Forelimb muscle (tissue), 1 donor: ENCODE data around the gene DMTF1. TPM values are rescaled to one million over a fixed set of nuclear protein-coding genes. Genes with fewer than 3 reads are reported as not detected.
"Not testable (repeated sequence)": the region's sequence is repeated elsewhere in the genome, so short reads cannot be mapped to it uniquely, and the experiment has no call there.

Source experiments
- DNase-seq: peaks from one replicate; pipeline ENCODE4 v3.0.0-alpha.2; 2013; ENCODE audit warnings: low read depth
- polyA plus RNA-seq: library from polyadenylated mRNA; unstranded; fragments of 120-200 nt; gene quantifications from one replicate; pipeline ENCODE4 v1.2.1, GENCODE V29; 2013; ENCODE audit not compliant: insufficient read length

DMTF1 gene, protein sequence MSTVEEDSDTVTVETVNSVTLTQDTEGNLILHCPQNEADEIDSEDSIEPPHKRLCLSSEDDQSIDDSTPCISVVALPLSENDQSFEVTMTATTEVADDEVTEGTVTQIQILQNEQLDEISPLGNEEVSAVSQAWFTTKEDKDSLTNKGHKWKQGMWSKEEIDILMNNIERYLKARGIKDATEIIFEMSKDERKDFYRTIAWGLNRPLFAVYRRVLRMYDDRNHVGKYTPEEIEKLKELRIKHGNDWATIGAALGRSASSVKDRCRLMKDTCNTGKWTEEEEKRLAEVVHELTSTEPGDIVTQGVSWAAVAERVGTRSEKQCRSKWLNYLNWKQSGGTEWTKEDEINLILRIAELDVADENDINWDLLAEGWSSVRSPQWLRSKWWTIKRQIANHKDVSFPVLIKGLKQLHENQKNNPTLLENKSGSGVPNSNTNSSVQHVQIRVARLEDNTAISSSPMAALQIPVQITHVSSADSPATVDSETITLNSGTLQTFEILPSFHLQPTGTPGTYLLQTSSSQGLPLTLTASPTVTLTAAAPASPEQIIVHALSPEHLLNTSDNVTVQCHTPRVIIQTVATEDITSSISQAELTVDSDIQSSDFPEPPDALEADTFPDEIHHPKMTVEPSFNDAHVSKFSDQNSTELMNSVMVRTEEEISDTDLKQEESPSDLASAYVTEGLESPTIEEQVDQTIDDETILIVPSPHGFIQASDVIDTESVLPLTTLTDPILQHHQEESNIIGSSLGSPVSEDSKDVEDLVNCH
- 98.3 TPM for polyA plus RNA-seq

DNA sequence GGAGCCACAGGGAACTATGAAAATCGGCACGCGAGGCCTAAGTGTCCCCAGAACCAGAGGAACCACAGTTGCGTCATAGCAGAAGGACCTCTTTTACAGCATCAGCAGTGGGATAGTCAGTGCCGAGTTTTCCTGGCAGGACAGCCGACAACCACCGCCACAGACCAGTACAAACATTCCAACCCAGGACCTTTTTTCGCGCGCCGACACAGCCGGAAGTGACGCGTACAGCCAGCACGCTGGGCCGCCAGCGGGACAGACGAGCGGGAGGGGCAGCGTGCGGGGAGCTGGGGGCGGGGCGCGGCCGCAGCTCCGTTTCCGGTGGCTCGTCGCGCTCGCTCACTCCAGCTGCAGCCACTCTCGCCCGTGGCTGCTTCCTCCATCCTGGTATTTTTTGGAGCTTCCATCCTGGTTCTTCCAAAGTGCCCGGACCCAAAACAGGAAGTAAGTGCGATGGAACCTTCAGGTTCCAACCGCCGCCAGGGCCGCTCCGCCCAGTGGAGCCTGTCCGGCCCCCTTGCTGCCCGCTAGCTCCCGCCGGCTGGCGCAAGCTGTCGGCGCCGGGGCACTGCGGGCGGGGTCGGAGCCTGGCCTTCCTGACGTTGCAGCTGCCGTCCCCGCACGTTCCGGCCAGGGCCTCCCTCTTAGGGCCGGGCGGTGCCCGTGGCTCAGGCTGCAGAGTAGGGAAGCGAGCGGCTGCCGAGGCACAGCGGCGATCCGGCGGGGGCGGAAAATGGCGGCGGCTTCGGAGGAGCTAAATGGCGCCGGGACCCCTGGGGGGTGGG is at the start of gene DMTF1:
TSS of gene DMTF1 (plus strand) at position 342 of the 785 bp plus-strand sequence. CDS start 12,489 bp downstream, outside the sequence.
- DNase-seq: peak; percentile 91

DNA sequence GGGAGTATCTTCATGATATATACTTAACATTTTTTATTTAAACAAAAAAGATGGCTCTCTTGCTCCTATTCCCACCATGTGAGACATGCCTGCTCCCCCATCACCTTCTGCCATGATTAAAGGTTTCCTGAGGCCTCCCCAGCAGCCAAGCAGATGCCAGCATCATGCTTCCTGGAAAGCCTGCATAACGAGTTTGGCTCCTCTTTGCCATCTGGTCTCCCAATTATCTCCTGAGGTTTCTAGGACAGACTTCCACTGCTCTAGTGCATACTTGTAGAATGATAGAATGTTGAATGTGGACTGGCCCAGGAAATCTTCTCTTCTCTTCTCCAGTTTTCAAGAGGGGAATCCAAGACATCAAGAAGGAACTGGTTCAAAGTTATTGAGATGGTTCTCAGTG is 46.9 kb upstream of the DMTF1 start:
- DNase-seq: no peak

DNA sequence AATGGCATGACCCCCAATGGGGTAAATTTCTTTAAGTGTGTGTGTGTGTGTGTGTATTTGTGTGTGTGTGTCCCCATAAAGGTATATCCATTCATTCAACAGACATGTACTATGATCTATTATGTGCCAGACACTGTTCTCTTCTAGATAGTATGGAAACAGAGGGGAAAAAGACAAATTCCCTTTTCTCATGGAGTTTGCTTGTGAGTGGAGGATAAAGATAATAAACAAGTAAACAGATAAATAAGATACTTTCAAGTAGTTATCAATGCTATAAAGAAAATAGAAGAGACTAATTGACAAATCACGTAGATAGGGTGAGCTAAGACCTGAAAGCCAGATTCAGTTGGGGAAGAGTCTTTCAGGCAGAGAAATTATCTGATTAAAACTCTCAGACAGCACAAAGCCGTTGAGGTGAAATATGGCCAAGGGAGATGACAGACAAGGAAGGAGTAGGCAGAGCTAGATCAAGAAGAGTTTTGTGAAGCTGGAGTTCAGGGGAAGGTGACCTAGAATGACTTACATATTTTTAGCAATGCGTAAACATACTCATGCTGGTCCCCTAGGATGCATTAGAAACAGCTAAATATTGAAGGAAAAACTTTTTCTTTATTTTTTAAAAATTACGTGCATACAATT is 45.2 kb upstream of the DMTF1 start:
- no peak for DNase-seq

DNA sequence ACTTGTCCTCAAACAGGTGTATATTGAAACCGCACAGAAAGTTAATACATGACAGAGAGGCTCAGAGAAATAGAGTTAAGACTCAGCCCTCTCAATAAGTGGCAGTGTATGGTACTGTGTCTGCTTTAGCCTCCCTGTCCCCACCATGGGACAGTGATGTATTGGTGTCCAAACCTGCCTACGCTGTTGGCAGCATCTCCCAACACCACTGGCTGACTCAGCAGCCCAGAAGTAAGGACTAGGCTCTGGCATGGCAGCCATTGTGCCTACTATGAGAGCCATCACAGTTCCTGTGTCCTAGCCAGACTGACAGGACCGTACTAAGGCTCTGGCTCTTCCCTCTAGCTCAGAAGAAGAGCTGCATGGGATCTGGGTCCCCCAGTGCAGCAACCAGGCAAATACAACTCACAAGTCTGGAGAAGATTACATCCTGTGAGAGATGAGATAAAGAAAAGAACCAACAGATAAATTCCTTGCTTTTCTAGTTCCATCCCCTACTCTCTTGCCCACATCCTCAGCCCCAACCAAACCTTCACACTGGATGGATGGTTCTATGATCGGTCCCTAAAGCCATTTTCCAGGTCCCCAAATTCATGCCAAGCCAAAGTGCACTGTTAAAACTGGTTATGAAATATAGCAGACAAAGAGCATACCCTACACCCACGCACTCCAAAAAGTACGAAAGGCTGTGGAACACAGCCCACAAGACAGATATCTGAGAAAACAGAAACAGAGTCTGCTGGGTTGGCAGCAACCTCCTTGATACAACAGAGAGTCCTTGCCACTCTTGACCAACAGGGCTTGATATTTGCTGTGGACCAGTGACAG is 44.1 kb upstream of the DMTF1 start:
- no peak for DNase-seq

DNA sequence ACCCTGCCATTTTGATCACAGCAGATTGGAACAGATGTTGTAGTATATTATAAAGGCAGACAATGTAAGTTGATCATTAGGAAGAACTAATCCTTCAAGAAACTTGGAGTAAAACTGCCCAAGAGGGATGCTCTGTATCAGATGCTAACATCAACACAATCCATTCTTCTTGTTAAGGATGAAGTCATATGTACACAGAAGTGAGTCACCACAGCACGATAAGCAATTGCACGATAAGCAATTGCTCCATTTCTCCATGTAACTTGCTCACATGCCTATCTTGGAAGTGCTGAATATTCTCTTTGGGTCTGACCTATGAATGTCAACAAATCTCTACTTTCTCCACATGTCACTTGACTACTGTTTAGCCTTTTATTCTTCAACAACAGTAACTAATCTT is 41.5 kb upstream of the DMTF1 start:
- no peak for DNase-seq

DNA sequence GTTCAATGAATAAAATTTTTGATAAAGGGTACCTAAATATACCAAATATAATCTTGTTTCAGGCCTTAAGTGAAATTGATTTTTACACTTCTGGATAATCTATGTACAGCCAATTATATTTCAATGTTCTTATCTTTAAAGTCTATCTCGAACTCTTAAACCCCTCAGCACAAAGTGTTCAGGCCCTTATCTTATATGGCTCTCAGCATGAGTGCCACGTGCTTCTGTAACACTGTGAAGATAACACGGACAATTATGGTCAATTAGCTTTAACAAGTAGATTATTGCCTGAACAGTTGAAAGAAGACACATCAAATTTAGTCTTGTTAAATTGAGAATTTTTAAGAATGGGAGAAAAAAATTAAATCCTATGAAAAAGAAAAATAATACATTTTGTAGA is 40.4 kb upstream of the DMTF1 start:
- DNase-seq: no peak

DNA sequence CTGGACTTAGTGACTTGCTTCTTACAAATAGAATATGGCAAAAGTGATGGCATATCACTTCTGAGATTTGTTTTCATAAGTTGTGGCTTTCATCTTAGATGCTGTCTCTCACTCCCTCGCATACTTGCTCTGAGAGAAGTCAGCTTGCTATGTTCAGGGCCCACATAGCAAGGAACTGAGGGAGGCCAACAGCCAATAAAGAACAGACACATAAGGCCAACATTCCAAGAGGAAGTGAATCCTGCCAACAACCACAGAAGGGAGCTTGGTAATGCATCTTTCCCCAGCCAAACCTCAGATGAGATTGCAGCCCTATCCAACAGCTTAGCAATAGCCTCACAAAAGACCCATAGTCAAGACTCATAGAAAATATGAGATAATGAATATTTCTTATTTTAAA is 39.2 kb upstream of the DMTF1 start:
- no peak for DNase-seq

DNA sequence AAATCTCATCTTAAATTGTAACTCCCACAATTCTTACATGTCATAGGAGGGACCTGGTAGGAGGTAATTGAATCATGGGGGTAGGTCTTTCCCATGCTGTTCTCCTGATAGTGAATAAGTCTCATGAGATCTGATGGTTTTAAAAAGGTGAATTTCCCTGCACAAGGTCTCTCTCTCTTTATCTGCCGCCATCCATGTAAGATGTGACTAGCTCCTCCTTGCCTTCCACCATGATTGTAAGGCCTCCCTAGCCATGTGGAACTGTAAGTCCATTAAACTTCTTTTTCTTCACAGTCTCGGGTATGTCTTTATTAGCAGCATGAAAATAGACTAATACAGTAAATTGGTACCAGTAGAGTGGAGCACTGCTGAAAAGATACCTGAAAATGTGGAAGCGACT is 38.3 kb upstream of the DMTF1 start:
- not testable (repeated sequence) for DNase-seq

DNA sequence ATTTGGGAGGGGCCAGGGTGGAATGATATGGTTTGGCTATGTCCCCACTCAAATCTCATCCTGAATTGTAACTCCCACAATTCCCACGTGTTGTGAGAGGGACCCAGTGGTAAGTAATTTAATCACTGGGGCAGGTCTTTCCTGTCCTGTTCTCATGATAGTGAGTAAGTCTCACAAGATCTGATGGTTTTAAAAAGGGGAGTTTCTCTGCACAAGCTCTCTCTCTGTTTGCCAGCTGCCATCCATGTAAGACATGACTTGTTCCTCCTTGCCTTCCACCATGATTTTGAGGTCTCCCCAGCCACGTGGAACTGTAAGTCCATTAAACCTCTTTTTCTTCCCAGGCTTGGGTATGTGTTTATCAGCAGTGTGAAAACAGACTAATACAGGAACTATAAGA is 36.5 kb upstream of the DMTF1 start:
- not testable (repeated sequence) for DNase-seq

DNA sequence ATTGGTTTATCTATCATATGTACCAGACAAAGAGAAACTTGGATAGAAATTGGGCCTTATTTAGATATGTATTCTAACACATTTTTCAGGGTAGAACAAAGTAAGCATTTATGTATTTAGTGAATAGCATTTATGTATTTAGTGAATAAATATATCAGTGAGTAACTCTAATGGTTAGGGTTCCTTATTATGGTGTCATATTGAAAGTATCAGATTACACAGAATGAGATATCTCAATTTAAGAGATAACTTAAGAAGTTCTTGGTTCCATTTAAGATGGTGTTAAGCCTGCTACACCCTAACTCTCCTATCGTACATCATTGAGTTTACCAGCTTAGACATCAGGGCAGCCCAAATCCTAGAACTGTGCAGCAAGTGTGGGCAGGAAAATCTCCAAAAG is 35.9 kb upstream of the DMTF1 start:
- DNase-seq: no peak

DNA sequence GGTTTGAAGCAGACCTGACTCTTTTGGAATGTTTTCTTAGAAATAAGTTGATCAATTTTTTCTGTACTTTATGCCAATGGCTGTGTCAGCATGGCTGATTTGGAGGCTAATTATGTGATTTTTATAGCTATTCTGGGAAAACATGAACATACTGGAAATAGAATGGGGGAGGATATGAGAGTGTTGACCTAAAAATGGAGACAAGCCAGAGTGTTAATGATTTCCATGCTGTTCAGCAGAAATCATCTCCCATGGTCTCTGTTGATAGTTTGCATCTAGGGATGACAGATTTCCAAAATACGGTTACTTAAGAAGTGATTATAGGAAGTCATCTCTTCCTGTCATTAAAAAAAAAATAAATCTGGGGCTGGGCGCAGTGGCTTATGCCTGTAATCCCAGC is 32.7 kb upstream of the DMTF1 start:
- DNase-seq: peak; percentile 11

DNA sequence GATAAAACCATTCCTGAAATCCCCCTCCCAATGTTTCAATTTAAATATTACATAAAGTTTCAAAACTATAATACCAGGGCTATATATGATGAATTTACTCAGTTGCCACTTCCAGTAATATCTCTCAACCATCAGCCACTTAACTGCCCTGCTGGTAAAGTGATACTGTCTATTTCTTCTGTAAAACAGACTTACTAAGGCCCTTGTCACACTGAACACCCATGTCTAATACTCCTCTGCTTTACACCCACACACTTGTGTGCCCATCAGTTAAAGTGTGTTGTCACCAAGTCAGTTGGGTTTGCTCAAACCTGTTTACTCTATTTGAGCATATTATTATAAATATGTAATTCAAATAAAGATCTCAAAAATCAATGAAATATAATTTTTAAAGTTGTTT is 29.1 kb upstream of the DMTF1 start:
- no peak for DNase-seq

DNA sequence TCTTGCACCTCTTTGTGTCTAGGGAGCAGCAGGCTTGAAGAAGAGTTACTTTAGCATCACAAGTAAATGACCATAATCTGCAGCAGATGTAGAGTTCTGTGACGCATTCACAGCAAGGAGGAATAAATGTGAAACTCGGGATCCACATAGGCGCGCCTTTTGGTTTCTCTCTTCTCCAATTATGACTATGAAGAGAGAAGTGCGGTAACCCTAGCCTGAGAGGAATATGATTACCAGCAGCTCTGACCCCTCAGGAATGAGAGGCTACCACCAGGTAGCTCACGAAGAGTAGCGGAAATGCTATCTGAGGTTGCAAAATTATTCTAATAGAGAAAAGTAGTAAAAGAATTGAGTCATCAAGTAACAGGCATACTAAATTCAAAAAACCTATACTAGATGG is 25.2 kb upstream of the DMTF1 start:
- DNase-seq: no peak

DNA sequence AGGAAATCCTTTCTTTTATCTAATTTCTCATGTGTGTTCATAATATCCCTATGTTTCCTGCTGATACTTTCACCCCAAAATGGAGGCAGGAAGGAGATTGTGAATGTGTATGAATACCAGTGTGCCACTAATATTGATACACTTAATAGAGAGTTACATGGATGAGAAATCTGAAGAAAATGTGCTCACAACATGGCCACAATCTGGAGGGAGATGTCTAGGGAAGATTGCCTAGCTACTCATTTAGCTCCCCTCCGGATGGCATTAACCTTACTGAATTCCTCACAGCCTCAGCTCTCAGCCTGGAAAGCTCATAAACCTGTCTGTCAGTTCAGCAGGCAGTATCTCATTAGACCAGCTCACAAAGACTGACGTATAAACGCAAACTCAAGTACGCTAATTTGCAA is 23.4 kb upstream of the DMTF1 start:
- no peak for DNase-seq

DNA sequence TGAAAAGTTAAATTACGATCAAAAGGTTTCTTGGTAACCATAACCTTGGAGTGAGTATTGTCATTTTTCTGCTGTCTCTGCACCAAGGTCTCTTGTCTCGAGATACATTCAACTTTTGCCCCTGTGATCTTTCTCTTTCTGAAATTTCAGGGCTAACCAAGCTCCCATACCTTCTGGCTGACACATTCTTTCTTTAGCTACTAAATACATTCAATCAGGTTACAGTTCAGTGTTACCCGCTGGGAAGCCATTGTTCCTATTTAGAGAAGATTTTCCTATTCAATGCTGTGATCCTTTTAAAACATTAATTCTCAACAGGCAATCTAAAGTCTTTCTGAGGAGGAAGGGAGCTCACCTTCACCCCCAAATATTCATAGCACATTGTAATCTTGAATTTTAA is 22.9 kb upstream of the DMTF1 start:
- no peak for DNase-seq

DNA sequence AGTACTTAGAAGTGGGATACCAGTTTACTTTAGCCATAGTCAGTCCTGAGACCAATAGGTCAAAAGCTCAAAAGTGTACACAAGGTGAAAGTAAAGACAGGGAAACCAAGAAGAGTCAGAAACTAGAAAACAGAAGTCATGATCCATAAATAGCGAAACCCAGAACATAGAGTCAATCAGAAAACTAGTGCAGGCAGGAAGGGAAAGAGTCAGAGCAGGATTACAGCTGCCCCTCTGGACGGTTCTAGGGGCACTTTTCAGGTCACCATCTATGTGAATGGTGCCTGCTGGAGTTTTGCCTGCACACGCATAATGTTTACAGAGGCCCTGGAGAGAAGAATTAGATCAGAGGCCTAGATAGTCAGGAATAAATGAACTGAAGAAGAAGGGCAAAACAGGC is 22.4 kb upstream of the DMTF1 start:
- no peak for DNase-seq

DNA sequence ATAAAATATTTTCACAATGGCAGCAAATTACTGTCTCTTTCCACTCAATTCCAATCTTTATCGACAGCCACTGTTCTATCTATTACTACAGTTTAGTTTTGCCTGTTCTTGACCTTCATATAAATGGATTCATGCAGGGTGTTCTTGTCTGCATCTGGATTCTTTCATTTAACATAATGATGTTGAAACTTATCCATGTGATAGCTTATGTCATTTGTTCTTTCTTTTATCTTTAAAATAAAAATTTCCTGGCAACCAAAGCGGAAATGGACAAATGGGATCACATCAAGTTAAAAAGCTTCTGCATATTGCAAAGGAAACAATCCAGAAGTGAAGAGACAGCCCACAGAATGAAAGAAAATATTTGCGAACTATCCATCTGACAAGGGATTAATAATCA is 20.5 kb upstream of the DMTF1 start:
- DNase-seq: no peak

DNA sequence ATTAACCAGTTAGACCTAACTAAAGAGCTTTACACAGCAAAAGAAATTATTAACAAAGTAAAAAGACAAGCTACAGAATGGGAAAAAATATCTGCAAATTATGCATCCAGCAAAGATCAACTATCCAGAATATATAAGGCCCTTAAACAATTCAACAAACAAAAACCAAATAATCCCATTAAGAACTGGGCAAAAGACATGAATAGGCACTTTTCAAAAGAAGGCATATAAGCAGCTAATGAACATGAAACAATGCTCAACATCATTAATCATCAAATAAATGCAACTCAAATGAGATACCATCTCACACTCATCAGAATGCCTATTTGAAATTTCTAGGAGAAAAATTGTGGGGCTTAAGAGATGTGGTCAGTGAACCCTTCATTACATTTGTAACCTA is 15.0 kb upstream of the DMTF1 start:
- DNase-seq: no peak

DNA sequence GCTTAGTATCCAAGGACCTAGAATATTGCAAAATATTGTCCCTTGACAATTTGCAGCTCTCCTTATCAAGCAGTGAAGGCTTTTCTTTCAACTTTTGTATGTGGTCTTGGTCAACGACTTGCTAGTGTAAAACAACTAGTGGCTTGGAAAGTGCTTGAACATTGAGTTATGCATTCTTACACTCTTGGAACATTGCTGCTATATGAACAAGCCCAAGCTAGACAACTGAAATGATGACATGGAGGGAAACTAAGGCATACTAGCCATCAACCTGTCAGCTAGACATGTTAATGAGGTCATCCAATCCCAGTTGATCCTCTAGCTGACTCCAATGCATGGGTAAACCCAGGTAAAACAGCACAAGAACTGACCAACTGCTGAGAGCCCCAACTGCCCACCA is 12.7 kb upstream of the DMTF1 start:
- no peak for DNase-seq

DNA sequence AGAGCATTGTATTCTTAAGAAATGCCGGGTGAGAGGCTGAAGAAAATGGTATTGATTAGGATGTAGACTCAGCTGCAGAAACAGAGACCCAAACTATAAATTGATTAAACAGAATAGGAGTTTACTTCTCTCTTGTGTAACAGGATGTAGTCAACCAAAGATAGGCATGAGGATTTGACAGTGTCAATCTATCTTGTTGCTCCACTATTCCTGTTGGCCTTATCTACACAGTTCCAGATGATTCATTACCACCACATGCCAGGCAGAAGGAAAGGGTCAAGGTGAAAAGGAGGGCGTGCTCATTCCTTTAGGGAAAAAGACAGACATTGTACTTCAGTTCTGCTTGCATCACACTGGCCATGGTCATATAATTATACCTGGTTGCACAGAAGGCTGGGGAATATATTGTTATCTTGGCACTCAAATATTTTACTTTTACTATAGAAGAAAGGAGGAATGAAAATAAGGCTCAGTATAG is 11.9 kb upstream of the DMTF1 start:
- no peak for DNase-seq

DNA sequence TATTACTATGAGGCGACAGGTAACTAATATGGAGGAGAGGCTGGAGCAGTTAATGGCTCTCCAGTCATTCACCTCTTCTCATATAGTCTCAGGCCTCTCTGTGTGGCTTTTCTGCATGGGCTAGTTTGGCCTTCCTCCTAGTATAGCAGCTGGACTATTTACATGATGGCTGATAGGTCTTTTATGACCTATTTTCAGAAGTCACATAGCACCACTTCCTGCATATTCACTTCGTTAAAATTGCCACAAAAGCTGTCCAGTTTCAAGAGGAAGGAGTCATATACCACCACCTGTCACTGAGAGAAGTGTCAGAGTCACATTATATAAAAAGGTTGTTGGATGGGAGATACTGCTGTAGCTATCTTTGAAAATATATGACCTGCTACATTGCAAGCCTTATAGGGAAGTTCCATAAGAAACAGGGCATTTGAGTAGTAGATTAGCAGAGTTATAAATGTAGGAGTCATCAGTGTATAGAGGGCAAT is 8.0 kb upstream of the DMTF1 start:
- no peak for DNase-seq
